SK-N-SH treated with all-trans-retinoic acid at 6 μM for 48 hours (cell line): Measurements from ENCODE around the gene LY9.

ENCODE experiments used
- ATAC-seq: fragments of 200-7000 bp; cut with Tn5 transposase; 3 replicates; pipeline ENCODE4 v1.9.1; 2020; ENCODE audit warnings: mild to moderate bottlenecking, moderate library complexity
- BACH2 ChIP-seq: fragments of 250-450 bp; sonication (Bioruptor Pico); IDR thresholded peaks from 2 replicates; pipeline ENCODE4 v1.9.0; 2021; ENCODE audit warnings: mild to moderate bottlenecking, borderline replicate concordance
- CREB5 ChIP-seq: fragments of 250-450 bp; sonication (Bioruptor Pico); IDR thresholded peaks from 2 replicates; pipeline ENCODE4 v1.5.1; 2020; ENCODE audit warnings: low read depth, mild to moderate bottlenecking, moderate library complexity
- CSDC2 ChIP-seq: fragments of 250-450 bp; sonication (Bioruptor Pico); IDR thresholded peaks from 2 replicates; pipeline ENCODE4 v1.5.0; 2020; ENCODE audit warnings: mild to moderate bottlenecking, moderate library complexity
- CSRNP3 ChIP-seq: fragments of 250-450 bp; sonication (Bioruptor Pico); IDR thresholded peaks from 2 replicates; pipeline ENCODE4 v1.5.1; 2021; ENCODE audit warnings: mild to moderate bottlenecking, moderate library complexity
- ESRRG ChIP-seq: fragments of 250-450 bp; sonication (Bioruptor Pico); IDR thresholded peaks from 2 replicates; pipeline ENCODE4 v1.6.1; 2021; ENCODE audit warnings: mild to moderate bottlenecking
- GLIS3 ChIP-seq: fragments of 250-450 bp; sonication (Bioruptor Pico); IDR thresholded peaks from 2 replicates; pipeline ENCODE4 v1.5.0; 2020; ENCODE audit warnings: mild to moderate bottlenecking, moderate library complexity
- ISL1 ChIP-seq: fragments of 250-450 bp; sonication (Bioruptor Pico); IDR thresholded peaks from 2 replicates; pipeline ENCODE4 v2.1.2; 2022; ENCODE audit warnings: mild to moderate bottlenecking, moderate library complexity
- OSR1 ChIP-seq: fragments of 250-450 bp; sonication (Bioruptor Pico); IDR thresholded peaks from 2 replicates; pipeline ENCODE4 v1.8.0; 2022; ENCODE audit warnings: moderate library complexity, mild to moderate bottlenecking, inconsistent platforms
- PATZ1 ChIP-seq: fragments of 250-450 bp; sonication (Bioruptor Pico); IDR thresholded peaks from 2 replicates; pipeline ENCODE4 v1.8.0; 2020; ENCODE audit warnings: mild to moderate bottlenecking, moderate library complexity, borderline replicate concordance
- POU6F1 ChIP-seq: fragments of 250-450 bp; sonication (Bioruptor Pico); IDR thresholded peaks from 2 replicates; pipeline ENCODE4 v1.8.0; 2021; ENCODE audit warnings: low read depth, mild to moderate bottlenecking, moderate library complexity, borderline replicate concordance
- PPARA ChIP-seq: fragments of 250-450 bp; sonication (Bioruptor Pico); IDR thresholded peaks from 2 replicates; pipeline ENCODE4 v1.5.0; 2020; ENCODE audit warnings: mild to moderate bottlenecking, borderline replicate concordance
- RARB ChIP-seq: fragments of 250-450 bp; sonication (Bioruptor Pico); IDR thresholded peaks from 2 replicates; pipeline ENCODE4 v1.8.0; 2021; ENCODE audit warnings: mild to moderate bottlenecking, moderate library complexity
- SNAI2 ChIP-seq: fragments of 250-450 bp; sonication (Bioruptor Pico); IDR thresholded peaks from 2 replicates; pipeline ENCODE4 v1.5.0; 2020; ENCODE audit warnings: mild to moderate bottlenecking, moderate library complexity
- TCF4 ChIP-seq: fragments of 250-450 bp; sonication (Bioruptor Pico); IDR thresholded peaks from 2 replicates; pipeline ENCODE4 v1.8.0; 2021; ENCODE audit warnings: mild to moderate bottlenecking, moderate library complexity, borderline replicate concordance
- TOX ChIP-seq: fragments of 250-450 bp; sonication (Bioruptor Pico); IDR thresholded peaks from 2 replicates; pipeline ENCODE4 v1.8.0; 2021; ENCODE audit warnings: mild to moderate bottlenecking, moderate library complexity, borderline replicate concordance
- TSHZ2 ChIP-seq: fragments of 250-450 bp; sonication (Bioruptor Pico); IDR thresholded peaks from 2 replicates; pipeline ENCODE4 v1.5.0; 2020; ENCODE audit warnings: mild to moderate bottlenecking, moderate library complexity
- ZFP3 ChIP-seq: fragments of 250-450 bp; sonication (Bioruptor Pico); IDR thresholded peaks from 2 replicates; pipeline ENCODE4 v1.5.0; 2020; ENCODE audit warnings: mild to moderate bottlenecking, moderate library complexity
- ZFP30 ChIP-seq: fragments of 450-650 bp; formaldehyde crosslinking; IDR thresholded peaks from 2 replicates; pipeline ENCODE4 v1.5.0; 2022; ENCODE audit warnings: mild to moderate bottlenecking, moderate library complexity
- ZNF565 ChIP-seq: fragments of 450-650 bp; formaldehyde crosslinking; conservative IDR thresholded peaks from 2 replicates; pipeline ENCODE4 v1.5.0; 2020; ENCODE audit warnings: low read depth, mild to moderate bottlenecking, moderate library complexity
- ZNF70 ChIP-seq: fragments of 450-650 bp; formaldehyde crosslinking; IDR thresholded peaks from 2 replicates; pipeline ENCODE4 v1.5.0; 2020; ENCODE audit warnings: mild to moderate bottlenecking, moderate library complexity
- ZNF8 ChIP-seq: fragments of 450-650 bp; formaldehyde crosslinking; IDR thresholded peaks from 2 replicates; pipeline ENCODE4 v1.5.0; 2020; ENCODE audit warnings: mild to moderate bottlenecking, moderate library complexity

The LY9 gene

GRCh38 chr1:160859166-160859565 lies 63.2 kb downstream of the LY9 start (continued):
- TF ChIP-seq CREB5 (CRISPR knock-in tag): no peak

GRCh38 chr1:160860840-160861505 lies 65.0 kb downstream of the LY9 start:
- ATAC-seq: no peak
- TF ChIP-seq PPARA (CRISPR knock-in tag): no peak
- TF ChIP-seq PATZ1 (CRISPR knock-in tag): no peak
- no peak for TF ChIP-seq ZNF8 (CRISPR knock-in tag)
- no peak for TF ChIP-seq OSR1 (CRISPR knock-in tag)
- no peak for TF ChIP-seq CSDC2 (CRISPR knock-in tag)
- TF ChIP-seq TCF4 (CRISPR knock-in tag): no peak
- no peak for TF ChIP-seq TOX
- TF ChIP-seq ZNF565 (CRISPR knock-in tag): no peak
- TF ChIP-seq POU6F1 (CRISPR knock-in tag): no peak
- no peak for TF ChIP-seq ZNF70 (CRISPR knock-in tag)
- TF ChIP-seq ZFP30: no peak
- TF ChIP-seq GLIS3 (CRISPR knock-in tag): no peak

GRCh38 chr1:160862203-160863060 lies 66.5 kb downstream of the LY9 start, which contains the start of gene CD244:
Gene CD244 (minus strand): TSS chr1:160862887. CDS start chr1:160862677, 210 bp downstream.
- TF ChIP-seq ZNF8 (CRISPR knock-in tag): no peak
- no peak for TF ChIP-seq ZFP30
- no peak for TF ChIP-seq ZFP3 (CRISPR knock-in tag)
- no peak for TF ChIP-seq TSHZ2 (CRISPR knock-in tag)
- no peak for TF ChIP-seq CSDC2 (CRISPR knock-in tag)
- TF ChIP-seq ISL1 (CRISPR knock-in tag): no peak
- no peak for TF ChIP-seq PATZ1 (CRISPR knock-in tag)
- TF ChIP-seq PPARA (CRISPR knock-in tag): no peak
- TF ChIP-seq BACH2 (CRISPR knock-in tag): no peak
- TF ChIP-seq ZNF70 (CRISPR knock-in tag): no peak
- TF ChIP-seq CSRNP3 (CRISPR knock-in tag): no peak
- no peak for TF ChIP-seq SNAI2 (CRISPR knock-in tag)
- TF ChIP-seq CREB5 (CRISPR knock-in tag): no peak
- TF ChIP-seq ZNF565 (CRISPR knock-in tag): no peak
- TF ChIP-seq TCF4 (CRISPR knock-in tag): no peak
- TF ChIP-seq POU6F1 (CRISPR knock-in tag): no peak
- TF ChIP-seq ESRRG (CRISPR knock-in tag): no peak
- no peak for TF ChIP-seq RARB (CRISPR knock-in tag)
- TF ChIP-seq, all 23 proteins: peak for 0
- ATAC-seq: peak; percentile 25; the same call in 2 of the 3 replicates
